Measurements from ENCODE around the gene SLC17A5.

DNA sequence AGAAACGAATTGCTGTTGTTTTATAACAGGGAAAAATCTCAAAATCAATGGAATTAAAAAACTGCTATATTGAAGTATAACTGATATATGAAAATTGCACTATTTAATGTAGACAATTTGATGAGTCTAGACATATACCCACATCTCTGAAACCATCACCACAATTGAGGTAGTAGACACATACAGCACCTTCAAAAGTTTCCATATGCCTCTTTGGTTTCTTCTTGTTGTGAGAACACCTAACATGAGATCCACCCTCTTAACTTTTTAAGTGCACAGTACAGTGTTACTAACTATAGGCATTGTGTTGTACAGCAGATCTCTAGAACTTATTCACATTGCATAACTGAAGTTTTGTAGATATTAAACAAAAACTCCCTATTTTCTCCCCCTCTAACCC lies 14.0 kb upstream of the SLC17A5 start:
- TF ChIP-seq, protein P1, sequence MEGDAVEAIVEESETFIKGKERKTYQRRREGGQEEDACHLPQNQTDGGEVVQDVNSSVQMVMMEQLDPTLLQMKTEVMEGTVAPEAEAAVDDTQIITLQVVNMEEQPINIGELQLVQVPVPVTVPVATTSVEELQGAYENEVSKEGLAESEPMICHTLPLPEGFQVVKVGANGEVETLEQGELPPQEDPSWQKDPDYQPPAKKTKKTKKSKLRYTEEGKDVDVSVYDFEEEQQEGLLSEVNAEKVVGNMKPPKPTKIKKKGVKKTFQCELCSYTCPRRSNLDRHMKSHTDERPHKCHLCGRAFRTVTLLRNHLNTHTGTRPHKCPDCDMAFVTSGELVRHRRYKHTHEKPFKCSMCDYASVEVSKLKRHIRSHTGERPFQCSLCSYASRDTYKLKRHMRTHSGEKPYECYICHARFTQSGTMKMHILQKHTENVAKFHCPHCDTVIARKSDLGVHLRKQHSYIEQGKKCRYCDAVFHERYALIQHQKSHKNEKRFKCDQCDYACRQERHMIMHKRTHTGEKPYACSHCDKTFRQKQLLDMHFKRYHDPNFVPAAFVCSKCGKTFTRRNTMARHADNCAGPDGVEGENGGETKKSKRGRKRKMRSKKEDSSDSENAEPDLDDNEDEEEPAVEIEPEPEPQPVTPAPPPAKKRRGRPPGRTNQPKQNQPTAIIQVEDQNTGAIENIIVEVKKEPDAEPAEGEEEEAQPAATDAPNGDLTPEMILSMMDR (conservative IDR thresholded peaks at IDR 0.05) = no peak
- no peak for TF ChIP-seq EZH2 (IDR thresholded peaks at IDR 0.05; ENCODE audit: low read depth)
